ENCODE measurements around the gene SHC3.

DNA sequence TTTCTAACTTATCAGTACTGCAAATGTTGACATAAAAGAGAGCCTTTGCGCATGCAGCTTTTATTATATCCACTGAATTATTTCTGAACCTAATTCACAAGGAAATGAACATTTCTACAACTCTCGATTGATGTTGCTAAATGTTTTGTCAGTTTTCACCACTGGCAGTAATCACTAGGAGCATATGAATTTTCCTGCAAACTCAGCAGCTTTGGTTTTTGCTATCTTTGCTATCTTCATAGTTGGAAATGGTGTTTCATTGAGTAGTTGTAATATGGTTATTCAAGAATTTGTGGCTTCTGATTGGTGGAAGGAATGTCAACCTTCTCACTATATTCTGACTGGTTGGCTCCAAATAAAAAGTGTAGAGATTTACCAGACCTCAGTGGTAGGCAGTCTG, 8.9 kb upstream of the SHC3 start:
- TF ChIP-seq POLR2A (IDR thresholded peaks at IDR 0.05; ENCODE audit: low read depth, low read length): no peak
- TF ChIP-seq EZH2 (IDR thresholded peaks at IDR 0.05; ENCODE audit: borderline replicate concordance, low read depth, low read length, severe bottlenecking): no peak
- TF ChIP-seq, protein P1, sequence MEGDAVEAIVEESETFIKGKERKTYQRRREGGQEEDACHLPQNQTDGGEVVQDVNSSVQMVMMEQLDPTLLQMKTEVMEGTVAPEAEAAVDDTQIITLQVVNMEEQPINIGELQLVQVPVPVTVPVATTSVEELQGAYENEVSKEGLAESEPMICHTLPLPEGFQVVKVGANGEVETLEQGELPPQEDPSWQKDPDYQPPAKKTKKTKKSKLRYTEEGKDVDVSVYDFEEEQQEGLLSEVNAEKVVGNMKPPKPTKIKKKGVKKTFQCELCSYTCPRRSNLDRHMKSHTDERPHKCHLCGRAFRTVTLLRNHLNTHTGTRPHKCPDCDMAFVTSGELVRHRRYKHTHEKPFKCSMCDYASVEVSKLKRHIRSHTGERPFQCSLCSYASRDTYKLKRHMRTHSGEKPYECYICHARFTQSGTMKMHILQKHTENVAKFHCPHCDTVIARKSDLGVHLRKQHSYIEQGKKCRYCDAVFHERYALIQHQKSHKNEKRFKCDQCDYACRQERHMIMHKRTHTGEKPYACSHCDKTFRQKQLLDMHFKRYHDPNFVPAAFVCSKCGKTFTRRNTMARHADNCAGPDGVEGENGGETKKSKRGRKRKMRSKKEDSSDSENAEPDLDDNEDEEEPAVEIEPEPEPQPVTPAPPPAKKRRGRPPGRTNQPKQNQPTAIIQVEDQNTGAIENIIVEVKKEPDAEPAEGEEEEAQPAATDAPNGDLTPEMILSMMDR (IDR thresholded peaks at IDR 0.05; ENCODE audit: extremely low read depth in 1 of 2, insufficient read depth in 1 of 2, low read depth in 1 of 2, low read length in 2 of 2): no peak
